ENCODE measurements around the gene EGFLAM. TPM values are rescaled to one million over a fixed set of nuclear protein-coding genes. Genes with fewer than 3 reads are reported as not detected.

Gene EGFLAM
- total RNA-seq, 1 experiment from 2014 or later = 0.33 TPM

GRCh38 chr5:38468202-38468673, 209.9 kb downstream of the EGFLAM start:
- H3K4me1 Mint-ChIP-seq = peaks cover 18 to 26% of the 10 kb centered on the region in 2 experiments
- H3K79me2 ChIP-seq (ENCODE audit: insufficient read depth, low read length) = no peaks in the 10 kb centered on the region
- no peak overlapping the region for H3K4me2 ChIP-seq (ENCODE audit: insufficient read depth, insufficient read length, low read length)
- H3K4ac ChIP-seq (ENCODE audit: low read depth, low read length) = no peak overlapping the region
- H2BK5ac ChIP-seq (ENCODE audit: insufficient read length, low read length) = no peak overlapping the region
- H2AFZ ChIP-seq (ENCODE audit: low read length) = no peak overlapping the region
- no peak overlapping the region for H3K56ac ChIP-seq (ENCODE audit: insufficient read length, low read depth, low read length)
- no peak overlapping the region for H2BK12ac ChIP-seq (ENCODE audit: insufficient read length, low read depth, low read length)
- no peak overlapping the region for H2BK15ac ChIP-seq (ENCODE audit: low read depth, low read length)
- peaks cover 2% of the 10 kb centered on the region for H3K27me3 Mint-ChIP-seq (ENCODE audit: low read depth)
- no peak overlapping the region for H3K23ac ChIP-seq (ENCODE audit: insufficient read length, low read depth, low read length)
- no peaks in the 10 kb centered on the region for H4K20me1 ChIP-seq (ENCODE audit: control insufficient read depth, insufficient read depth, insufficient read length)
- H2BK120ac ChIP-seq (ENCODE audit: low read depth, low read length, poor library complexity, severe bottlenecking) = no peak overlapping the region
- H3K9me3 ChIP-seq (ENCODE audit: control insufficient read depth, low read depth, low read length) = no peaks in the 10 kb centered on the region
- H3K27ac ChIP-seq (ENCODE audit: insufficient read length, low read depth, low read length) = no peak overlapping the region
- no peaks in the 10 kb centered on the region for H3K79me1 ChIP-seq (ENCODE audit: insufficient read depth, low read depth, low read length, poor library complexity, severe bottlenecking)
- no peak overlapping the region for H4K8ac ChIP-seq (replicated peaks; ENCODE audit: insufficient read length, low read depth, low read length)
- H2BK20ac ChIP-seq (ENCODE audit: low read depth, low read length, poor library complexity, severe bottlenecking) = no peak overlapping the region
- no peaks in the 10 kb centered on the region for H3K27me3 ChIP-seq (ENCODE audit: insufficient read depth, low read length)
- no peaks in the 10 kb centered on the region for H3K4me1 ChIP-seq (ENCODE audit: insufficient read depth, low read length)
- H2AK5ac ChIP-seq (ENCODE audit: insufficient read length, low read length) = no peak overlapping the region
- no peaks in the 10 kb centered on the region for H3K9me3 Mint-ChIP-seq
- no peaks in the 10 kb centered on the region; a peak in 1 of 7 replicates for H3K36me3 Mint-ChIP-seq (ENCODE audit: insufficient read depth in 1 of 3, low read depth in 3 of 3)
- H4K91ac ChIP-seq (ENCODE audit: insufficient read length, low read depth, low read length) = no peak overlapping the region
- no peak overlapping the region for H3K4me3 Mint-ChIP-seq
- H3K18ac ChIP-seq (ENCODE audit: insufficient read length, low read depth, low read length) = no peak overlapping the region
- WGBS (ENCODE audit: extremely low coverage, insufficient read length, low lambda C conversion rate) = no CpG with 5 or more reads among the region's 12 CpGs
- no peak overlapping the region for H4K5ac ChIP-seq (ENCODE audit: insufficient read length, low read depth, low read length)
- H3T11ph ChIP-seq (ENCODE audit: low read length) = no peak overlapping the region
- H3K23me2 ChIP-seq (ENCODE audit: insufficient read length, low read depth, low read length, poor library complexity, severe bottlenecking) = no peaks in the 10 kb centered on the region
- no peak overlapping the region for H3K9ac ChIP-seq (ENCODE audit: extremely low read depth, insufficient read length, low read length)
- DNase-seq = no peak
- no peak overlapping the region; the same call in 1 of the 2 replicates for H3K14ac ChIP-seq (ENCODE audit: insufficient read depth, low read length)
- no peak overlapping the region; a peak in 1 of 7 replicates for H3K27ac Mint-ChIP-seq
- no peak for TF ChIP-seq CTCF (conservative IDR thresholded peaks at IDR 0.05)
